C4-2B (cell line): ENCODE results near the gene SOCS7.

Experiments used
- H3K27ac ChIP-seq: fragments of 450-650 bp; 2 replicates; pipeline ENCODE4 v1.5.1; 2017
- ZFX ChIP-seq: fragments of 450-650 bp; IDR thresholded peaks from 2 replicates; pipeline ENCODE4 v1.6.1; 2017
- TF ChIP-seq, protein P1 (sequence below): fragments of 450-650 bp; conservative IDR thresholded peaks from 2 replicates; pipeline ENCODE4 v1.5.1; 2017; ENCODE audit warnings: mild to moderate bottlenecking

Gene SOCS7

DNA sequence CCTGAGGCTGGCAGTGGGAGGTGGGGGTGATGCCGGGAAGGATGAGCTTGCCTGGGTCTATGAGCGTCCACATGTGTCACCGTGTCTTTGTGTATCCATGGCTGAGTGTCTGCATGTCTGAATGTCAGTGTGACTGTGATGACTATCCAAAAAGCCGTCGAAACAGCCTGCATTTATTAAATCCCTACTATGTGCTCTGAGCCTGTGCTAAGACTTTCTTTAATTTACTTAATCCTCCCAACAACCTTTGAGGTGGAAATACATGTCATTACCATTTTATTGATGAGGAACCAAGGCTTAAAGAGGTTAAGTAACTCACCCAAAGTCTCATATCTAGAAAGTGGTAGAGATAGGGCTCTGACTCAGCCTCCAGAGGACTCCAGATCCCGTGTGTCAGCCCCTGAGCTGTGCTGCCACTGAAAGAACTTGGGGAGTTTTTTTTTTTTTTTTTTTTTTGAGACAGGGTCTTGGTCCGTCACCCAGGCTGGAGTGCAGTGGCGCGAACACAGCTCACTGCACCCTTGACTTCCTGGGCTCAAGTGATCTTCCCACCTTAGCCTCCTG lies 96.6 kb downstream of the SOCS7 start:
- no peak overlapping the region for H3K27ac ChIP-seq
- TF ChIP-seq, protein P1, sequence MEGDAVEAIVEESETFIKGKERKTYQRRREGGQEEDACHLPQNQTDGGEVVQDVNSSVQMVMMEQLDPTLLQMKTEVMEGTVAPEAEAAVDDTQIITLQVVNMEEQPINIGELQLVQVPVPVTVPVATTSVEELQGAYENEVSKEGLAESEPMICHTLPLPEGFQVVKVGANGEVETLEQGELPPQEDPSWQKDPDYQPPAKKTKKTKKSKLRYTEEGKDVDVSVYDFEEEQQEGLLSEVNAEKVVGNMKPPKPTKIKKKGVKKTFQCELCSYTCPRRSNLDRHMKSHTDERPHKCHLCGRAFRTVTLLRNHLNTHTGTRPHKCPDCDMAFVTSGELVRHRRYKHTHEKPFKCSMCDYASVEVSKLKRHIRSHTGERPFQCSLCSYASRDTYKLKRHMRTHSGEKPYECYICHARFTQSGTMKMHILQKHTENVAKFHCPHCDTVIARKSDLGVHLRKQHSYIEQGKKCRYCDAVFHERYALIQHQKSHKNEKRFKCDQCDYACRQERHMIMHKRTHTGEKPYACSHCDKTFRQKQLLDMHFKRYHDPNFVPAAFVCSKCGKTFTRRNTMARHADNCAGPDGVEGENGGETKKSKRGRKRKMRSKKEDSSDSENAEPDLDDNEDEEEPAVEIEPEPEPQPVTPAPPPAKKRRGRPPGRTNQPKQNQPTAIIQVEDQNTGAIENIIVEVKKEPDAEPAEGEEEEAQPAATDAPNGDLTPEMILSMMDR = no peak
- TF ChIP-seq ZFX = no peak

DNA sequence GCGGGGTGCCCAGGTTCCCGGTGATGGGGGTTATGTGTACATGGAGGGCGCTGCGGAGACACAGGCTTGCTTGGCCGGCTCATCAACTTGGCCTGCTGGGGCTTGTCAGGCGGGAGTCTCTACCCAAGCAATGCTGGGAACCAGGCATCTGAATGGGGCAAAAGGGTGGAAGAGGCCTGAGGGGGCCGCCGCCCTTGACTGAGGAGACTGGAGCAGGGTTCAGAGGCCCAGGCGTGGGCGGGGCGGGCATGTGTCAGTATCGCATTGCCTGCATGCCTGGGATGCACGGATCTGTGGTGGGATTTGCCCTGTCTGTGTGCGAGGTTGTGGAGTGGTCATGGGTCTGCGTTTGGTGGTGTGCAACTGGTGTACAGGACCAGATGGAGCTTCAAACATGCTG lies 97.7 kb downstream of the SOCS7 start:
- TF ChIP-seq ZFX = no peak
- TF ChIP-seq, protein P1 = no peak
- H3K27ac ChIP-seq = no peak overlapping the region

DNA sequence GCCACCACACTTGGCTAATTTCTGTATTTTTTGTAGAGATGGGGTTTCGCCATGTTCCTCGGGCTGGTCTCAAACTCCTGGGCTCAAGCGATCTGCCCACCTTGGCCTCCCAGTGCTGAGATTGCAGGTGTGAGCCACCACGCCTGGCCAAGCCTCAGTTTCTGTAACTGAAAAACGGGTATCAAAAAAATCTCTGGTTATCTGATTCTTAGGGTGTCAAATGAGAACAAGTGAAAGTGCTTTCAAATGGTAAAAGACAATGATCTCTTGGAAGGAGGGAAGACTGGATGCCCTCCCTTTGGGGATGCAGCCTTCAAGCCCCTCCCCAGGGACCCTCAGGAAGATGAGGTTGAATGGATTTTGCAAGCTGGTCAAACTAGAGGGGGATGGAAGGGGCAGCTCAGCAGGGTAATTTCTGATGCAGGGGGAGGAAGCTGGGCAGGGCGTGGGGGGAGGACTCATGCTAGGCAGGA lies 98.9 kb downstream of the SOCS7 start:
- H3K27ac ChIP-seq = no peak overlapping the region
- no peak for TF ChIP-seq ZFX

DNA sequence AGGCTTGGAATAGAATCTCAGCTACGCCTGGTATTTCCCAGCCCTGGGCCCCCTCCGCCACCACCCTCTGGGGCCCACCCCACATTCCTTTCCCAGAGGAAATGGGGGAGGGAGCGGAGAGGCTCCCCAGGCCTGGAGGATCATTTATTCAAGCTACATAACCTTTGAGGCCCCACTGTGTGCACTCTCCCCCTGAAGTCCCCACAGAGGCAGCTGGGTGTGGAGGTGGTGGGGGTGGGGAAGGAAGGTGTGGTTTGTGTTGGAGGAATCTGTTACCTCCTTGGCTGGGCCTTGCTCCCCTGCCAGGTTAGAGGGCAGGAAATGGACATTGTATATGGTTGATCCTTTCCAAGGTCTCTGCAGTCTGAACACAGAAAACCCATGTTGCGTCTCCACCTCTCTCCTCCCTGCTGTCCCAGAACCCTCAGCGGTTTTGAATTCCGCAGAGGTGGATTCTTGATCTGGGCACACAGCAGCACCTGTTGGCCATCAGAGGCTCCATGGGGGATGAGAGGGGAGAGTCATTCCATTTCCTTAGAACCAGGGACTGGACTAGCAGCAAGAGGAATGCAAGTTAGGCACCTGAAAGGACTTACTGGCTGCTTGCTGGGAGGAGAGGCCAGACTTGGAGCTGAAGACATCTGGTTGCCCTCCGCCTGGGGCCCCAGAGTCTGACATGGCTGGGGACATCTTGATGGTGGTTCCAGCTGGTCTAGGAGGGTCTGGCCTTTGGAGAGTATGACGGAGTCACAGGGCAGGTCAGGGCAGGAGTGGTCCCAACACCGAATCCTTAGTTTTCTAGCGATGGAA lies 99.6 kb downstream of the SOCS7 start:
- TF ChIP-seq, protein P1 = no peak
- no peak for TF ChIP-seq ZFX
- H3K27ac ChIP-seq = no peak overlapping the region

DNA sequence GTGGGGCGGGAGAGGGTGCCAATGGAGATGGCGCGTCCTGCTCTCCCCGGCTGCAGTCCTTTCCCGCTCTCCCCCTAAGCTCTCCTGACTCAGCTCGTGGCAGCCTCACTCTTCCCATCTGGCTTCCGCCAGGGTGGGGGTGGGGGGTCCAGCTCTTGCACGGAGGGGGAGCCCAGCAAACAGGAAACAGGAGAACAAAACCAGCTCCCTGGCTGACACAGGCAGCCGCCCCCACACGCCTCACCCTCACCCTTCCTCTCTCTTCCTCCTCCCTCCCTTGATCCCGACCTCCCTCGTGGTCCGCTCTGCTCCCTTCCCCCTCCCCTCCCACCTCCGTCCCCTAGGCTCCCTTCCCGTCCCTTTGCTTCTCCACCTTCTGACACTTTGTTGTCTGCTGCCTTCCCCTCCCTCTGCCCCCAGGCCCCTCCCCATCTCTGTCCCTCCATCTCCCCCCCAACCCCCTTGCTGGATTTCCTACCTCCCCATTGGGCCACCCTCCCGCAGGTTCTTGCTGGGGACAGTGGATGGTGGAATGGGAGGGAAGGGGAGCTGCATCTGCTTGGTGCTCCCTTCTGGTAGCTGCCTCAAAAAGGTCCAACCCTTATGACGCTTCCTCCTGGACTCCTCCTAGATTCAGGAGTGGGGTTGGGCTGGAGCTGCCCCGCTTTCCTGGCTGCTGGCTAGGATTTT lies 100.3 kb downstream of the SOCS7 start:
- TF ChIP-seq ZFX = no peak
- TF ChIP-seq, protein P1 = no peak
- H3K27ac ChIP-seq = no peak overlapping the region

DNA sequence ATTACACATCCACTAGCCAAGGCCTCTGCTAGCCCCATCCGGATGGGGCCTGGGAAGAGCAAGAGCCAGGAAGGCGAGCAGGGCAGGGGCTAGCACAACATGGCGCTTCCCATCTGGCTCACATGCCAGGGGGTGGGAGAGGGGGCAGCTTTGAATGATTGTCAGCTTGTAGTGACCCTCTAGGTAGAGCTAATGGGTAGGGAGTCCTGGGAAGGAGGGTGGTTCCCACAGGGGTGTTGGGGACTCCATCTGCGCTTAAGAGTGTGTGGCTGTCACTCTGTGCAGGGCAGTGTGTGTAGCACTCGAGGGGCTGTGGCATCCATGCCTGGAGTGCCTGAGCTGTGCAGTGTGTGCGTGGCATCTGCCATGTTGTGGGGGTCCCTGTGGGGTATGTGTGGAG lies 101.1 kb downstream of the SOCS7 start:
- TF ChIP-seq, protein P1 = no peak
- TF ChIP-seq ZFX = no peak
- no peak overlapping the region for H3K27ac ChIP-seq

DNA sequence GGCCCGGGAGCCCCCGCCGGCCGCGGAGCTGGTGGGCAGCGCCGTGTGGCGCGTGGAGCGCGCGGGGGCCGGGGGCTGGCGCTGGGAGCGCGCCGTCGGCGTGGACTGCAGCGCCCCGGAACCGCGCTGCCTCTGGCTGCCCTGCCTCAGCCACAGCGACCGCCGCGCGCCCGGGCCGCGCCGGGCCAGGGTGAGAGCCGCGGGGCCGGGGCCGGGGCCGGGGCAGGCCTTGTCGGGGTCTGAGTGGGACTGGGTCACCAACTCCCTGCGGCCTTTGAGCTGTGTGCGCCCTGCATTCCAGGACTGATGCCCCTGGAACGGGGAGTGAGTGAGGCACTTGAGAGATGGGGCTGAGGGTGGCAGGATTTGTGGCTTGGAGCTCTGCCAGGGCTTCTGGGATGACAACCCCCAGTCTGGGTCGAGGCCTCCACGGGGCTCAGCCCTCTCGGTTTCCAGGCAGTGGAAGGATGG lies 102.3 kb downstream of the SOCS7 start:
- H3K27ac ChIP-seq = peak overlapping the region; percentile 64
- TF ChIP-seq, protein P1 = no peak
- TF ChIP-seq ZFX = no peak
